DND-41 (cell line): ENCODE measurements around the gene FAAP100.

Experiments
- ATAC-seq: fragments of 200-7000 bp; cut with Tn5 transposase; 3 replicates; pipeline ENCODE4 v1.9.1; 2021; ENCODE audit warnings: low read depth; ENCODE audit not compliant: insufficient read depth
- DNase-seq: peaks from one replicate; pipeline ENCODE4 v3.0.0-alpha.2; 2020
- H2AFZ ChIP-seq: 2 replicates; pipeline ENCODE4 v1.6.0; 2012; ENCODE audit warnings: low read depth, low read length
- H3K27ac ChIP-seq: 2 replicates; pipeline ENCODE4 v1.5.1; 2012; ENCODE audit warnings: low read length, inconsistent platforms
- H3K27me3 ChIP-seq: fragments of 200-600 bp; sonication (generic); 2 replicates; pipeline ENCODE4 v1.6.0; 2012; ENCODE audit warnings: low read length, mild to moderate bottlenecking, inconsistent platforms; ENCODE audit not compliant: insufficient read depth, poor library complexity
- H3K36me3 ChIP-seq: 2 replicates; pipeline ENCODE4 v1.5.1; 2012; ENCODE audit warnings: low read length, inconsistent platforms; ENCODE audit not compliant: insufficient read depth
- H3K4me1 ChIP-seq: 2 replicates; pipeline ENCODE4 v1.5.1; 2012; ENCODE audit warnings: mild to moderate bottlenecking, low read length; ENCODE audit not compliant: insufficient read depth
- H3K4me2 ChIP-seq: 2 replicates; pipeline ENCODE4 v1.6.0; 2012; ENCODE audit warnings: mild to moderate bottlenecking, moderate library complexity, low read length, inconsistent platforms; ENCODE audit not compliant: insufficient read depth
- H3K4me3 ChIP-seq, 2 experiments: fragments of 200-600 bp in 1 of 2; shearing (Covaris generic) in 1 of 2; 2 replicates each; pipeline ENCODE4 v1.5.1; 2012 to 2016; ENCODE audit warnings: inconsistent platforms in 2 of 2, low read length in 2 of 2, mild to moderate bottlenecking in 2 of 2, low read depth in 1 of 2, moderate library complexity in 1 of 2
- H3K79me2 ChIP-seq: 2 replicates; pipeline ENCODE4 v1.6.0; 2012; ENCODE audit warnings: low read length, inconsistent platforms; ENCODE audit not compliant: insufficient read depth
- H3K9ac ChIP-seq: 2 replicates; pipeline ENCODE4 v1.6.0; 2012; ENCODE audit warnings: low read depth, mild to moderate bottlenecking, inconsistent platforms, low read length, moderate library complexity
- H3K9me3 ChIP-seq: 2 replicates; pipeline ENCODE4 v1.5.1; 2012; ENCODE audit warnings: low read length, moderate library complexity, mild to moderate bottlenecking, inconsistent platforms; ENCODE audit not compliant: insufficient read depth, severe bottlenecking
- H4K20me1 ChIP-seq: 2 replicates; pipeline ENCODE4 v1.6.0; 2012; ENCODE audit warnings: low read length; ENCODE audit not compliant: insufficient read depth
- CTCF ChIP-seq: IDR thresholded peaks from 2 replicates; pipeline ENCODE4 v1.5.1; 2012; ENCODE audit warnings: borderline replicate concordance, low read length, moderate library complexity, mild to moderate bottlenecking; ENCODE audit not compliant: poor library complexity, severe bottlenecking; ENCODE audit errors: extremely low read depth
- EZH2 ChIP-seq: IDR thresholded peaks from 3 replicates; pipeline ENCODE4 v1.6.1; 2012; ENCODE audit warnings: borderline replicate concordance, low read depth, mild to moderate bottlenecking, moderate library complexity, low read length, inconsistent platforms; ENCODE audit not compliant: severe bottlenecking

The FAAP100 gene

GRCh38 chr17:81500047-81500446, 52.1 kb downstream of the FAAP100 start:
- Histone ChIP-seq H3K4me2 (no peak overlapping the region), H3K9ac (no peak overlapping the region), H4K20me1 (no peaks in the 10 kb centered on the region), H2AFZ (no peak overlapping the region), H3K27ac (no peak overlapping the region), H3K36me3 (no peaks in the 10 kb centered on the region), H3K9me3 (no peaks in the 10 kb centered on the region), H3K4me3 (no peak overlapping the region), H3K4me1 (no peaks in the 10 kb centered on the region), H3K79me2 (no peaks in the 10 kb centered on the region), H3K27me3 (no peaks in the 10 kb centered on the region)
- ATAC-seq (no peak), DNase-seq (no peak)
- TF ChIP-seq EZH2 (no peak), CTCF (no peak)

- no peaks in the 10 kb centered on the region for H4K20me1 ChIP-seq
- no peak for TF ChIP-seq CTCF
- no peak for TF ChIP-seq EZH2
- no peak overlapping the region for H3K9ac ChIP-seq
- ATAC-seq (no peak; the same call in 2 of the 3 replicates), DNase-seq (no peak)
- no peaks in the 10 kb centered on the region for H3K36me3 ChIP-seq
- H3K4me2 ChIP-seq: no peak overlapping the region
- H3K4me1 ChIP-seq: no peaks in the 10 kb centered on the region
- H2AFZ ChIP-seq: no peak overlapping the region
- no peaks in the 10 kb centered on the region for H3K79me2 ChIP-seq
- no peak overlapping the region for H3K27ac ChIP-seq
- H3K4me3 ChIP-seq: no peak overlapping the region
- H3K27me3 ChIP-seq: no peaks in the 10 kb centered on the region
- no peaks in the 10 kb centered on the region for H3K9me3 ChIP-seq
Measured at GRCh38 chr17:81499601-81499970, 52.6 kb downstream of the FAAP100 start.

- TF ChIP-seq CTCF (no peak), EZH2 (no peak)
- no peak for DNase-seq
Measured at GRCh38 chr17:81498953-81499600, 53.1 kb downstream of the FAAP100 start.

More at GRCh38 chr17:81498953-81499600, 53.1 kb downstream of the FAAP100 start:
- H3K4me1 ChIP-seq: no peaks in the 10 kb centered on the region
- no peak overlapping the region for H2AFZ ChIP-seq
- no peak for ATAC-seq
- no peaks in the 10 kb centered on the region for H3K36me3 ChIP-seq
- no peaks in the 10 kb centered on the region for H3K9me3 ChIP-seq
- no peak overlapping the region for H3K4me3 ChIP-seq
- H4K20me1 ChIP-seq: no peaks in the 10 kb centered on the region
- H3K4me2 ChIP-seq: no peak overlapping the region
- H3K79me2 ChIP-seq: no peaks in the 10 kb centered on the region
- H3K27me3 ChIP-seq: no peaks in the 10 kb centered on the region
- H3K9ac ChIP-seq: no peak overlapping the region
- H3K27ac ChIP-seq: no peak overlapping the region
